Neural progenitor cell (in vitro differentiated cells): ENCODE results near the gene CCR4.

Source experiments
- EZH2phosphoT487 ChIP-seq: fragments of 200-600 bp; sonication (generic); IDR thresholded peaks from 2 replicates; pipeline ENCODE4 v1.6.1; 2017; ENCODE audit warnings: antibody characterized with exemption
- TF ChIP-seq, protein P1 (sequence below): fragments of 200-600 bp; sonication (generic); IDR thresholded peaks from 2 replicates; pipeline ENCODE4 v1.5.1; 2017; ENCODE audit warnings: antibody characterized with exemption, mild to moderate bottlenecking

DNA sequence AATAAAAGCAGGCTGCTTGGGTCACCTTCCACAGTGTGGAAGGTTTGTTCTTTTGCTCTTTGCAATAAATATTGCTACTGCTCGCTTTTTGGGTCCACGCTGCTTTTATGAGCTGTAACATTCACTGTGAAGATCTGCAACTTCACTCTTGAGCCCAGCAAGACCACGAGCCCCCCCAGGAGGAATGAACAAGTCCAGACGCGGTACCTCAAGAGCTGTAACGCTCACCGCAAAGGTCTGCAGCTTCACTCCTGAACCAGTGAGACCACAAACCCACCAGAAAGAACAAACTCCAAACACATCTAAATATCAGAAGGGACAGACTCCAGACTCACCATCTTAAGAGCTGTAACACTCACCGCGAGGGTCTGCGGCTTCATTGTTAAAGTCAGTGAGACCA is 47.5 kb upstream of the CCR4 start:
- TF ChIP-seq, protein P1, sequence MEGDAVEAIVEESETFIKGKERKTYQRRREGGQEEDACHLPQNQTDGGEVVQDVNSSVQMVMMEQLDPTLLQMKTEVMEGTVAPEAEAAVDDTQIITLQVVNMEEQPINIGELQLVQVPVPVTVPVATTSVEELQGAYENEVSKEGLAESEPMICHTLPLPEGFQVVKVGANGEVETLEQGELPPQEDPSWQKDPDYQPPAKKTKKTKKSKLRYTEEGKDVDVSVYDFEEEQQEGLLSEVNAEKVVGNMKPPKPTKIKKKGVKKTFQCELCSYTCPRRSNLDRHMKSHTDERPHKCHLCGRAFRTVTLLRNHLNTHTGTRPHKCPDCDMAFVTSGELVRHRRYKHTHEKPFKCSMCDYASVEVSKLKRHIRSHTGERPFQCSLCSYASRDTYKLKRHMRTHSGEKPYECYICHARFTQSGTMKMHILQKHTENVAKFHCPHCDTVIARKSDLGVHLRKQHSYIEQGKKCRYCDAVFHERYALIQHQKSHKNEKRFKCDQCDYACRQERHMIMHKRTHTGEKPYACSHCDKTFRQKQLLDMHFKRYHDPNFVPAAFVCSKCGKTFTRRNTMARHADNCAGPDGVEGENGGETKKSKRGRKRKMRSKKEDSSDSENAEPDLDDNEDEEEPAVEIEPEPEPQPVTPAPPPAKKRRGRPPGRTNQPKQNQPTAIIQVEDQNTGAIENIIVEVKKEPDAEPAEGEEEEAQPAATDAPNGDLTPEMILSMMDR: no peak
- TF ChIP-seq EZH2phosphoT487: no peak
